T1000 (cell line): Measurements from ENCODE around the gene CLEC12A.
A peak's percentile ranks its signal among the peaks of the same experiment; 100 is the strongest.
"Not testable (repeated sequence)": the region's sequence is repeated elsewhere in the genome, so short reads cannot be mapped to it uniquely, and the experiment has no call there.

Experiments used
- DNase-seq: peaks from one replicate; lab custom pipeline; 2025; ENCODE audit warnings: mixed read lengths; lab: John Stamatoyannopoulos, UW

CLEC12A gene

GRCh38 chr12:9969673-9970072, 1.5 kb upstream of the CLEC12A start:
- no peak for DNase-seq

- DNase-seq, result no peak
Observed at GRCh38 chr12:9973949-9974348, 2.7 kb downstream of the CLEC12A start.

- not testable (repeated sequence) for DNase-seq
Observed at GRCh38 chr12:9974731-9975130, 3.5 kb downstream of the CLEC12A start.

GRCh38 chr12:9975614-9976013, 4.4 kb downstream of the CLEC12A start:
- no peak for DNase-seq

GRCh38 chr12:9976626-9977025, 5.4 kb downstream of the CLEC12A start:
- not testable (repeated sequence) for DNase-seq

GRCh38 chr12:9977916-9978315, 6.7 kb downstream of the CLEC12A start:
- no peak for DNase-seq

- no peak for DNase-seq
Observed at GRCh38 chr12:9980126-9980525, 8.9 kb downstream of the CLEC12A start.

- no peak for DNase-seq
Observed at GRCh38 chr12:9991876-9992275, 20.7 kb downstream of the CLEC12A start.

GRCh38 chr12:9992296-9992695, 21.1 kb downstream of the CLEC12A start:
- no peak for DNase-seq

- DNase-seq, result no peak
Observed at GRCh38 chr12:9999016-9999415, 27.8 kb downstream of the CLEC12A start, which contains the start of gene CLEC1B. Gene CLEC1B (minus strand): TSS chr12:9999121. CDS start chr12:9999100, 21 bp downstream.

GRCh38 chr12:10001171-10001776, 30.1 kb downstream of the CLEC12A start:
- DNase-seq, result no peak

- no peak for DNase-seq
Observed at GRCh38 chr12:10012630-10013330, 41.6 kb downstream of the CLEC12A start.

- DNase-seq, result no peak
Observed at GRCh38 chr12:10015450-10015849, 44.2 kb downstream of the CLEC12A start.

GRCh38 chr12:10016881-10017280, 45.7 kb downstream of the CLEC12A start:
- DNase-seq, result no peak

GRCh38 chr12:10018386-10018785, 47.2 kb downstream of the CLEC12A start:
- DNase-seq, result no peak

GRCh38 chr12:10021342-10021741, 50.1 kb downstream of the CLEC12A start:
- DNase-seq, result no peak

GRCh38 chr12:10025236-10025635, 54.0 kb downstream of the CLEC12A start:
- no peak for DNase-seq

GRCh38 chr12:10026666-10027065, 55.5 kb downstream of the CLEC12A start:
- DNase-seq, result not testable (repeated sequence)

GRCh38 chr12:10027311-10027710, 56.1 kb downstream of the CLEC12A start:
- DNase-seq, result no peak

GRCh38 chr12:10027721-10028120, 56.5 kb downstream of the CLEC12A start:
- DNase-seq, result no peak

- DNase-seq, result no peak
Observed at GRCh38 chr12:10030446-10030845, 59.2 kb downstream of the CLEC12A start, which contains the start of gene CLEC9A. Gene CLEC9A (plus strand): TSS chr12:10030682. CDS start chr12:10052688, 22,006 bp downstream.

GRCh38 chr12:10031321-10031720, 60.1 kb downstream of the CLEC12A start:
- DNase-seq, result peak; percentile 10

GRCh38 chr12:10031771-10032175, 60.6 kb downstream of the CLEC12A start:
- DNase-seq, result peak; percentile 35
